ENCODE data around the gene COG8.

Gene COG8

DNA sequence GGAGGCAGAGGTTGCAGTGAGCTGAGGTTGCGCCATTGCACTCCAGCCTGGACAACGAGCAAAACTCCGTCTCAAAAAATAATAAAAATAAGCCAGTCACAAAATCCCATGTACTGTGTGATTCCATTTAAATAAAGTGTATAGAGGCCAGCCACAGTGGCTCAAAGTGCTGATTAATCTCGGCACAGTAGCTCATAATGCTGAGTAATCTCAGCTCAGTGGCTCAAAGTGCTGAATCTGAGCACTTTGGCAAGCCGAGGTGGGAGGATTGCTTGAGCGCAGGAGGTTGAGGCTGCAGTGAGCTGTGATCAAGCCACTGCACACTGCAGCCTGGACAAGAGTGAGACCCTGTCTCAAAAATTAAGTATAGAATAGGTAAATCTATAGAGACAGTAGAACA lies 7.3 kb upstream of the COG8 start:
- DNase-seq (ENCODE audit: low read depth in 4 of 4, low spot score in 1 of 4) = no peak

DNA sequence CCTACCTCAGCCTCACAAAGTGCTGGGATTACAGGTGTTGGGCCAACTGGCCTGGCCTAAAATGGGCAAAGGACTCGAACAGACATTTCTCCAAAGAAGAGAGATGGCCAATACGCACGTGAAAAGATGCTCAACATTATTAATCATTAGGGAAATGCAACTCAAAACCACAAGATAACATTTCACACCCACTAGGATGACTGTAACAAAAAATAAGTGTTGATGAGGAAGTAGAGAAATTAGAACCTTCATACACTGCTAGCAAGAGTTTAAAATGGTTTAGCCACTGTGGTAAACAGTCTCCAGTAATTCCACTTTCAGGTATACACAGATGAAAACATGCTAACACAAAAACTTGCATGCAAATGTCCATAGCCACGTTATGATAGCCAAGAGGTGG lies 6.6 kb upstream of the COG8 start:
- DNase-seq (ENCODE audit: low read depth in 4 of 4, low spot score in 1 of 4) = no peak

DNA sequence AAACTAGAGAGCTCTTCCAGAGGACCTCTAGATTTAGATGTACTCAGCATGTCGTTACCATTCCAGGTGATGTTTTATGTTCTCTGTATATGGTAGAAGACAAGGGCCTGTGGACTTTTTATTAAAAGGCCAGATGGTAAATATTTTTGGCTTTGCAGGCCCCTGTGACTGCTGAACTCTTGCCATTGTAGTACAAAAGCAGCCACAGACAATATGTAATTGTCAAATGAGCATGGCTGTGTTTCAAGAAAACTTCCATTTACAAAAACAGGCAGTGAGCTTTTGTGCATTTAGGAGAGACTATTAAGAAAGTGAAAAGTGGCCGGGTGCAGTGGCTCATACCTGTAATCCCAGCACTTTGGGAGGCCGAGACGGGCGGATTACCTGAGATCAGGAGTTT lies 4.8 kb upstream of the COG8 start:
- DNase-seq (ENCODE audit: low read depth in 4 of 4, low spot score in 1 of 4) = no peak

DNA sequence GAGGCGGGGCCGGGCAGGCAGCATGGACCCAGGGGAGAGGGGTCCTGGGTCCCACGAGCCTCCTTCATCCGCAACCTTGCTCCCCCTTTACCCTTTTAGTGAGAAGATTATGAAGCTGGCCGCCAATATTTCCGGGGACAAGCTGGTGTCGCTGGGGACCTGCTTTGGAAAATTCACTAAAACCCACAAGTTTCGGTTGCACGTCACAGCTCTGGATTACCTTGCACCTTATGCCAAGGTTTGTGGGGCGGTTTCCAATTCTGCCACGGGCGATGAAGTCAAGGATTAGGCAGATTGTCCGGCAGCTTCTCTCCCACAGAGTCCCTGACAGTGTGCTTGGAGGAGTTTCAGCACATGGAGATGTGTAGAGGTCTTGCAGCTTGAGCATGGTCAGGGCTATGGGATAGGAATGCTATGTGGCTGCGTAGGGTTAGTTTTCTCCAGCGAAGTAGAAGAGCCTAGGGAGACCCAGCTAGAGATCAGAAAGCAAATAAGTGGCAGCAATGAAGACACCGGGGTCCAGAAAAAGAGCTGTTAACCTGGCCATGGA lies 806 bp upstream of the COG8 start:
- DNase-seq (ENCODE audit: low read depth in 4 of 4, low spot score in 1 of 4) = no peak

DNA sequence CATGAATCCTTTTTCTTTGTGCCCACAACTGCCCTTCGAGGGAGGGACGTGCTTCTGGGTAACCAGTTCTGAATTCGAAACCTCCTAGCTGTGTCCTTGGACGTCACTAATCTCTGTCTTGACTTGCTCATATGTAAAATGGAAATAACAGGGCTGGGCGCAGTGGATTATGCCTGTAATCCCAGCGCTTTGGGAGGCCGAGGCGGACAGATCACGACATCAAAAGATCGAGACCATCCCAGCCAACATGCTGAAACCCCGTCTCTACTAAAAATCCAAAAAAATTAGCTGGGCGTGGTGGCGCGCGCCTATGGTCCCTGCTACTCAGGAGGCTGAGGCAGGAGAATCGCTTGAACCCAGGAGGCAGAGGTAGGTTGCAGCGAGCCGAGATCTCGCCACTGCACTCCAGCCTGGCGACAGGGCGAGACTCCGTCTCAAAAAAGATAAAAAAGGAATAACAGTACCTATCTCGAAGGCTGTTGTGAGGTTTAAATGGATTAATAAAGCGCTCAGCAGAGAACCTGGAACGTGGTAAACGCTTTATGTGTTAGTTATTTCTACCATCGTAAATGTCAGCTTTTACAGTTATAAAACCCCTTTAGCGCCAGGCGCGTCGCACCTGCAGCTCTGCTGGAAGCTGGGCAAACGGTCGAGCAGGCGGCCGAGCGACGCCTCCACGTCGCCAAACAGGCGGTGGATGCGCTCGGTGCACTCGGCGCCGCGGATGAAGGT lies 641 bp downstream of the COG8 start:
- DNase-seq (ENCODE audit: low read depth in 4 of 4, low spot score in 1 of 4) = no peak

DNA sequence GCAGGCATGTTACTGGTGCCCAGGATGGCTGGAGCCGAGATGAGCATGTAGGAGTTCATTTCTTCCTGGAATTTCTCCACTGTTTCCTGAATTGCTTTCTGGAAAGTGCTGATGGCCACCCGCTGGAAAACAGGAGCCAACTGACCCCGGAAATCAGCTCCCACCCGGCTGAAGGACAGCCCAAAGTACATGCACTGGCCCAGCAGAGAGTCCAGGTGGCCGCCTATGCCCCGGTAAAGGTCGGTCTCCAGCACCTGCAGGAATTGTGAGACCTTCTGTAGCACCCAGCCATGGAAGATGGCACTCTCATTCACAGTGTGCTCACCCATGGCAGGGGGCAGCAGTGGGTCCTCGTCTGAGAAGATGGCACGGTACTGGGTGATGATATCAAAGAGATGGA lies 4.7 kb downstream of the COG8 start:
- DNase-seq (ENCODE audit: low read depth in 4 of 4, low spot score in 1 of 4) = no peak

DNA sequence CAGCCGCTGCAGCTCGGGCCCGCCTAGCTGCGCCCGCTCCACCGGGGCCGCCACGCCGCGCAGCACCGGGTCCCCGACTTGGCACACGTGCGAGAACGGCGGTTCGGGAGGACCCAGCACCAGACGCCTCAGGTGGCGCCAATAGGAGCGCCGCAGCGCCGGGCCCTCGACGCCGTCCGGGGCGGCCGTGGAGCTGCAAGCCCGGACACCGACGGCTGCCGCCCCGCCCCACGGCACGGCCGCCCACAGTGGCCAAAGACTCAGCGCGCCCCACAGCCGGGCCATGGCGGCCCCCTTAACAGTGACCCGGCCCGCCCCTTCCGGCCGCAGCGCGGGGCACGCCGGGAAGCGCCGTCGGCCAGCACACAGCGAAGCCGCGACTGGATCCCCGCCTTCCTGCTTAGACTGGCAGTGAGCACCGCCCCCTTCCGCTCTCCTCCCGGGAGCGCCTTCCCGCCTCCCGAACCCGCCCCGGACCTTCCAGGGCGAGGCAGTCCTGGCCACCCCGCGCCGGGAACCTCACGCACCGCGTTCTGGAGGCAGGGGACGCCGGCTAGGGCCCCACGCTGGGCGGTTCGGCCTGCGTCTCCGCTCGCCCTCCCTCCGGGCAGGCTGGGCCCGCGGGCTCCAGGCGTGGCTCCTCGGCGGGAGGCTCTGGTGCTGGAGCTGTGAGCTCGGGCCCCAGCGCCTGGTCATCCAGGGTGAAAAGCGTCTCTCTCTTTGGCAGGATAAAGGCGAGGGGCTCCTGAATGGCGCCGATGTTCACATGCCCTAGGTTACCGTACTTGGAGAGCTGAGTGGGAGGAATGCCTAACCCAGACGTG lies 8.9 kb downstream of the COG8 start, which contains the start of gene PDF:
TSS of gene PDF (minus strand) at position 303 of the 824 bp plus-strand sequence. CDS start at position 285, 18 bp downstream.
- DNase-seq (ENCODE audit: low read depth in 4 of 4, low spot score in 1 of 4) = peak; percentile 61 to 84 (median 78)

DNA sequence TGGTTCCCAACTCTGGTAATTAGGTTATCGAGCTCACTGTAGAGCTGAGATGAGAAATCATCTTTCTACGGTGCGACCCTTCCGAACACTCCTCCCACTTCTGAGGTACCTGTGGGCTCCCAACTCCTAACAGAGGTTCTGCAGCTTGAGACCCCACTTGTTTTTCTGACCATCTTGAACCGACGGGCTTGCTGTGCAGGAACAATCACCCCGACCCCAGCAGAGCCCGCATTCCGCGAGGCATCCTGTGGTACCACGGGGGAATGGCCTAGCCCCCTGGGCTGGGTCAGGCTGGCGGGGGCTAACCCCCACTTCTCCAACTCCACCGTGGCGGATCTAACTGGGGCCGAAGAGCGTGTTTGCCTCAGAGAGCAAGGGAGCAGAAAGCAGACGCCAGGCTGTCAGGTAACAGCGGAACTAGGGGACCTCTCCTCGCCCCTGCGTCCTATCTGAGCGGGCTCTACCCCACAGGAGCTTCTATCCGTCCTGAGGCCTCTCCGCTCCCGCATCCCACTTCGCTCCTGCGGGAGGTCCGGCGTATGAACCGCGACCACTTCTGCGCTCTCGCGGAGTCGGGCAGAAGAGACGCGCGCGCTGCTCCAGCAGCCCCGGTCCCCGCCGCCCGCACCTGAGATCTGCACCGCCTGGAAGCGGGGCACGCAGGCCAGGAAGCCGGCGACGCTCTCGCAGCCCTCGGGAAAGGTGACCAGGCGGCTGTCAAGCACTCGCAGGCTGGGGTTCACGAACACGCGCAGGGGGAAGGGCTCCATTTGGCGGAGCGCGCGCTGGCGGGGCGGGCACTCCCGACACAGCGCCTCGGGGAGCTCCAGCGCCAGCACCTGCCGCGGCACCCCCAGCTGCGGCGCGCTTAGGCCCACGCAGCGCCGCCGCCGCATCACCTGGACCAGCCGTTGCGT lies 9.7 kb downstream of the COG8 start:
- DNase-seq (ENCODE audit: low read depth in 4 of 4, low spot score in 1 of 4) = peak in 1 of 4 experiments; percentile 16

DNA sequence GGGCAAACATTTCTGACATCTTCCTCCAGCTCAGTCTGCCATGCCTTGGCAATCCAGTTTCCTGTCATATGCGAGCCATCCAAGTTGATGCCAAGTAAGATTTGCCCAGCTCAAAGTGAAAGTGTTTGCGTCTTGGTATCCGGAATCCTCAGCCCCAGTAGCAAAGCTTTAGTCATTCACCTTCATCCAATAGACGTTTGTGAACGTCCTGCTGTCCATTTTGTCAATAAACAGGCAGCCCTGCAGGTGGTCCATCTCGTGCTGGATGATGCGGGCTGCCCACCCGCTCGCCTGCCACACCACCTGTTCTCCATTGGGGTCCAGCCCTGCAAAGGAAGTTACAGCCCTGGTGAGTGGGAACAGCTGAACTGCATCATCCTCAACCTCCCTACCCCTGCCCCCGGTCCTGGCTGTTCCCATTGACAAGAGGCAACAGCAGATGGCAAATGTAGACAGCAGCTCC lies 10.5 kb downstream of the COG8 start:
- no peak for DNase-seq (ENCODE audit: low read depth in 4 of 4, low spot score in 1 of 4)

DNA sequence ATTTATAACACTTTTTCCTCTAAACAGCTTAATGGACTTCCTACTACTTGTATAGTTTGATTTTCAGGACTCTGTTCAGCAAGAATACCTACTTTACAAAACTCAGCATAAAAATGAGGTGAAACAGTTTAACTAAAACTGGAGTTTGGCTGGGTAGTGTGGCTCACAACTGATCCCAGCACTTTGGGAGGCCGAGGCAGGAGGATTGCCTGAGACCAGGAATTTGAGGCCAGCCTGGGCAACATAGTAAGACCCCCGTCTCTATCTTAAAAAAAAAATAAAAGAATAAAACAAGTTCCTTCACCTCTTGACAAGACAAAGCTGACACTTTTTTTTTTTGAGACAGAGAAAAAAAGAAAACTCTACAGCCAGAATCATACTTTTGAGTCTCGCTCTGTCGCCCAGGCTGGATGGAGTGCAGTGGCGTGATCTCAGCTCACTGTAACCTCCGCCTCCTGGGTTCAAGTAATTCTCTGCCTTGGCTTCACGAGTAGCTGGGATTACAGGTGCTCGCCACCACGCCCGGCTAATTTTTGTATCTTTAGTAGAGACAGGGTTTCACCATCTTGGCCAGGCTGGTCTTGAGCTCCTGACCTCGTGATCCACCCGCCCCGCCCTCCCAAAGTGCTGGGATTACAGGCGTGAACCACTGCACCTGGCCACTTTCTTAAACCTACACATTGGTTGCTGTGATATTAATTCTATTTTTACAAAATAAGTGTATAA lies 11.6 kb downstream of the COG8 start:
- DNase-seq (ENCODE audit: low read depth in 4 of 4, low spot score in 1 of 4) = no peak

DNA sequence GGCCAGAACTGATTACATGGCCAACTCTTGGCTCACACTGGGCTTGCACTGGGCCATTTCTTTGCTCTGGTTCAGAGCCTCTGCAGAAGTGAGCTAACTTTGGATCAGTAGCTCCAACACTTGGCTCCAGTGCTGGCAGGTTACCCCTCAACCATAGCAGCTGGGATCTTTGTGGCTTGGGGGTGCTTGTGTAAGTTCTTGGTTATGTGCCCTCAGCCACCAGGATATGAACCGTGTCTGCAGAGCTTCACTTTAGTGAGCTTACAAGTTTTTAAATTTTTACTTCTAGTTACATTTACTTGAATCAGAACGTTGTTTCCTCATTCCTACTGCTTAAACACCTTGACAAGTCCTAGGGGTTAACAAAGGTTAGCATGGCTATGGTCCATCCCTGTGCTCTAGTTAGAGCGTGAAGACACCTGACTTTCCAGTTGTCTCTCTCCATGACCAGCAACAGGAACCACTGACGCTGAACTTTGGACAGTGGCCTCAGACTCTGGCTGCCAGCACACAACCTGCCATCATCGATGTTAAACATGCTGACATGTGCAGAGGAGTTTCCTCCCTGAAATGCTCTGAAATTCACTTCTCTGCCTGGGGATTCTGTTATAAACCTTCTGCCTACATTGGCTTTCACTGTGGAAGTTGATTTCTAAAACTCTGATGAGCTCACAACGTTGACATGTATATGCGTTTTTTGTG lies 13.0 kb downstream of the COG8 start:
- no peak for DNase-seq (ENCODE audit: low read depth in 4 of 4, low spot score in 1 of 4)

DNA sequence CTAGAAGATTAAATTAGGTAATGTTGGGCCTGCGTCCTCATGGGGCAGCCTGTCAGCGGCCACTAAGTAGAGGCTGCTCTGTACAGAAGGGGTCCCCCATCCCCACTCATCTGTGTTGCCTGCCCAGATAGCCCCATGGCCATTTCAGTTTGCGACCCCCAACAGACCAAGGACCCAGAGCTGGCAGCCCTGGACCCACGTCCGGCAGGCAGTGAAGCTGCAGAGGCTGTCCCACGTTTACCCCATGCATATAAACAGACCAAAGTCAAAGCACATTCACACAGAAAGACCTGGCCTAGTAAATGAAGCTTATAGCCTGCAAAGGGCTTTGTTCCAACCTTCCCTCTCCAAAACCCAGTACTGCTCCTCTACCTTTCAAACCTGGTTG lies 13.6 kb downstream of the COG8 start:
- no peak for DNase-seq (ENCODE audit: low read depth in 4 of 4, low spot score in 1 of 4)

DNA sequence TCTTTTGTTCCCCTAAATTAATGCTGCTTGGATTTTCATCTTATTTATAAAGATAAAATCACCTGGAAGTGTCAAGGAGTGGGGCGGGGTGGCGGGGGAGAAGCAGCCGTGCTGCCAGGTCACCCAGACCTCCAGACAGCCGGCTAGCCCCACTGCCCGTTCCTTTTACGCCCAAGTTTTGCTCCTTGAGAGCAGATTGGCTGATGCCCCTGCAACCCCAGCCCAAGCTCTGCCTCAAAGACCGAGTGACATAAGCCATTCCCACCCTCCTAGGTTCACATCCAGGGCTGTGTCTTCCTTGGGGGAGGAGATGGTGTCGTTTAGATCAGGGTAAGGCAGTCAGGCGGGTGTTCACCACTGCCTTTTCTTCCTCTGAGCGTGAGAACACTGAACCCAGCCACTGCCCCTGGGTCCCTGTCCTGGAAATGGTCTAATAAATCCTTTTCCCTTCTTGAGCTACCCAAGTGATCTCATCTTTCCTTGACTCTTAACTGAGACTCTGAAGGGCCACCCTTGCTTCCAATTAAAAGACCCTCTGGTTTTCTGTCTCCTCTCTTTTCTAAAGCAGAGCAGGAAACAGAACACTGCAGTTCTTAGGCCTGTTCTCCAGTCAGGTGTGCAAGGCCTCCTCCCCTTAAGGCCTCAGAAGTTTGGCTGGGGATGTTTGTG lies 14.6 kb downstream of the COG8 start:
- DNase-seq (ENCODE audit: low read depth in 4 of 4, low spot score in 1 of 4) = no peak

DNA sequence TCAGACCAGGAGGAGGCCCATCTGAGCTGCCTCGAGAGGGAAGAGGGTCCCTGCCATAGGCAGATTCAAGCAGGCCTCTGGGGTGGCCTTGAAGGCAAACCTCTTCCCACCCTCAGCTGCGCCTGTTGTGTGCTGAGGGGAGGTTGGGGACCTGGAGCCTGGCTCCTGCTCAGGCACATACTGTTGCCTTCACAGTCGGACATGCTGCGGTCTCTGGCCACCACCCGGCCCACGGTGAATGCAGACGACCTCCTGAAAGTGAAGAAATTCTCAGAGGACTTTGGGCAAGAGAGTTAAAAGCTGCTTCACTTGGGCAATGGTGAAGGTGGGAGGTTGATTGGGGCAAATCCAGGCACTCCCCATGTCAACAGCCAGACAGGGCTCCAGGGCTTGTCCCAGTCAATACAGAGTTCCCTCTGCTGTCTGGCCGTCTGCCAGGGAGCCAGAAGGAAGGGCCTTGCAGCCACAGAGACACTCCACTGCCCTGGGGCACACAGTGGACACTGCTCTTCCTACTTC lies 15.3 kb downstream of the COG8 start:
- DNase-seq (ENCODE audit: low read depth in 4 of 4, low spot score in 1 of 4) = no peak

DNA sequence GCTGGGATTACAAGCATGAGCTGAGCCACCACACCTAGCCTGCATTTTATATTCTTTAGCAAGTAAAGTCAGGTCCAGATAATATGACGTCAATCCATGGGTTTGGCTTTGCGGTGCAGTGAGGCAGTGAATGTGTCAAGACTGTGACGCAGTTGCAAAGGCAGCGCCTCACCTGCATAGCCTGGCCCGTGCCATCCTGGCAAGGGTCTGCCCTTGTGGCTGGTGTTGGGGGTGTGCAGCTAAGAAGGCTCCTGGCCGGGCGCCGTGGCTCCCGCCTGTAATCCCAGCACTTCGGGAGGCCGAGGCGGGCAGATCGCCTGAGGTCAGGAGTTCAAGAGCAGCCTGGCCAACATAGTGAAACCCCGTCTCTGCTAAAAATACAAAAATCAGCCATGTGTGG lies 15.9 kb downstream of the COG8 start:
- DNase-seq (ENCODE audit: low read depth in 4 of 4, low spot score in 1 of 4) = no peak

DNA sequence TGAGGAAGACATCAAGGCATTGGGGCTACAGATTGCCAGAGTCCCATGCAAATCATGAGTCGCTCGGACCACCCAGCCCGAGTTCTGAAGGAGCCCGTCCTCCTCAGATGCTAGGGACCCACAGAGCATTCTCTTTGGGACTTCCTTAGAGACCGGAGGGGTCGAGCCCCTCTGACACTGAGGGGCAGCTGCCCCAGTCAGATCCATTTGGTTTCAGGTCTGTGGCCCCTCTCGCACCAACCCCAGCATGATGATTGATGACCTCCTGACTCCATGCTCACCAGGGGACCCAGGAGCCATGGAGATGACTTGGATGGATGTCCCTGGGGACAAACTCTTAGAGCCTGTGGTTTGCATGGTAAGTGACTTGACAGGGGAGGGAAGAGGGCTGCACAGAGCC lies 17.0 kb downstream of the COG8 start:
- DNase-seq (ENCODE audit: low read depth in 4 of 4, low spot score in 1 of 4) = no peak

DNA sequence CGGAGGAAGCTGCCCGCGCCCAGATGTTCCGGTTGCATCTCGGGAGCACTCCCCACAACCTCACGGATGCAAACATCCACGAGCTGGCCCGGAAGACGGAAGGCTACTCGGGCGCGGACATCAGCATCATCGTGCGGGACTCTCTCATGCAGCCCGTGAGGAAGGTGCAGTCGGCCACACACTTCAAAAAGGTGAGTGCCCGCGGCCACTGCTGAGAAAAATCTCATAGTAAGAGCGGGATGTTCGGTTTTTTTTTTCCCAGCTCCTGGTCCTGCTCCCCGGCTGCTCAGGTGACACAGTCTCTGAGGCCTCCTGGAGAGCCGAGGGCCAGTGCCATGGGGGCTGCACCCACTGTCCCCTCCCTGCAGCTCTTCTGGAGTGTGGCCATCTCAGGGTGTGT lies 18.3 kb downstream of the COG8 start:
- DNase-seq (ENCODE audit: low read depth in 4 of 4, low spot score in 1 of 4) = no peak

DNA sequence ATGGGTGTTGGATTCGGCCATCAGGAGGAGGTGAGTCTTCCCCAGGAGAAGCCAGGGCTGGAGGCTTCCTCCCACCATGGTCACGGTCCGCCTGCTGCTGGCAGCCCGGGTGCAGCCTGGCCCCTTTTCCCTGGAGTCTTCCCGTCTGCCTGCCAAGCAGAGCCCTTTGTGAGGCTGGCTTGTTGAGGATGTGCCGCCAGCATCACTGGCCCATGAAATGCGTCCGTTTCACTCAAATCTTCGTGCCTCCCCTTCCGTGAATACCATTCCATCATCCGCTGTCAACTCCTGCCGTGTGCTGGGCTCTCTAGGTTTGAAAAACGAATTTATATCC lies 18.7 kb downstream of the COG8 start:
- DNase-seq (ENCODE audit: low read depth in 4 of 4, low spot score in 1 of 4) = no peak

All from stimulated activated CD4-positive, alpha-beta T cell treated with anti-CD3 and anti-CD28 coated beads, Interleukin-1b, Interleukin-23, amount 100 ng/mL, for 24 hours (primary cell).